ENCODE measurements around the gene SAAL1.

Gene SAAL1

GRCh38 chr11:18115360-18116127 lies 9.7 kb upstream of the SAAL1 start:
- H3K36me3 ChIP-seq (ENCODE audit: low read length), result no peaks in the 10 kb centered on the region
- H3K79me2 ChIP-seq (ENCODE audit: insufficient read depth, low read length), result no peaks in the 10 kb centered on the region
- H3K9me2 ChIP-seq (replicated peaks; ENCODE audit: insufficient read depth, low read length), result no peaks in the 10 kb centered on the region
- no peak overlapping the region for H3K9ac ChIP-seq (ENCODE audit: low read length)
- no peak overlapping the region for H3K27ac ChIP-seq (ENCODE audit: low read depth, low read length)
- H2AFZ ChIP-seq (ENCODE audit: low read depth, low read length, severe bottlenecking), result no peak overlapping the region
- no peaks in the 10 kb centered on the region for H4K20me1 ChIP-seq (ENCODE audit: low read depth, low read length)
- no peaks in the 10 kb centered on the region for H3K9me3 ChIP-seq (ENCODE audit: insufficient read depth, low read length)
- no peak overlapping the region for H3K4me2 ChIP-seq (ENCODE audit: low read depth, low read length, poor library complexity, severe bottlenecking)
- no peaks in the 10 kb centered on the region for H3F3A ChIP-seq (ENCODE audit: insufficient read depth)
- no peaks in the 10 kb centered on the region for H3K27me3 ChIP-seq (ENCODE audit: low read length)
- H3K4me3 ChIP-seq (ENCODE audit: insufficient read depth, low read length, poor library complexity, severe bottlenecking), result no peak overlapping the region
- TF ChIP-seq EZH2phosphoT487 (conservative IDR thresholded peaks at IDR 0.05; ENCODE audit: low read length) (no peak), CTCF (IDR thresholded peaks at IDR 0.05; ENCODE audit: insufficient read depth, low read length, poor library complexity, severe bottlenecking) (peak; percentile 91)

GRCh38 chr11:18111005-18111404 lies 5.1 kb upstream of the SAAL1 start:
- no peak for TF ChIP-seq CTCF (IDR thresholded peaks at IDR 0.05; ENCODE audit: insufficient read depth, low read length, poor library complexity, severe bottlenecking)
- no peak for TF ChIP-seq EZH2phosphoT487 (conservative IDR thresholded peaks at IDR 0.05; ENCODE audit: low read length)
- H3K4me3 ChIP-seq (ENCODE audit: insufficient read depth, low read length, poor library complexity, severe bottlenecking), result no peak overlapping the region
- no peaks in the 10 kb centered on the region for H3K9me2 ChIP-seq (replicated peaks; ENCODE audit: insufficient read depth, low read length)
- H4K20me1 ChIP-seq (ENCODE audit: low read depth, low read length), result no peaks in the 10 kb centered on the region
- no peak overlapping the region for H3K27ac ChIP-seq (ENCODE audit: low read depth, low read length)
- no peak overlapping the region for H2AFZ ChIP-seq (ENCODE audit: low read depth, low read length, severe bottlenecking)
- H3K9ac ChIP-seq (ENCODE audit: low read length), result no peak overlapping the region
- no peak overlapping the region for H3K4me2 ChIP-seq (ENCODE audit: low read depth, low read length, poor library complexity, severe bottlenecking)
- H3K79me2 ChIP-seq (ENCODE audit: insufficient read depth, low read length), result no peaks in the 10 kb centered on the region
- H3F3A ChIP-seq (ENCODE audit: insufficient read depth), result no peaks in the 10 kb centered on the region
- no peaks in the 10 kb centered on the region for H3K36me3 ChIP-seq (ENCODE audit: low read length)
- no peaks in the 10 kb centered on the region for H3K9me3 ChIP-seq (ENCODE audit: insufficient read depth, low read length)
- H3K27me3 ChIP-seq (ENCODE audit: low read length), result no peaks in the 10 kb centered on the region

GRCh38 chr11:18108254-18108653 lies 2.4 kb upstream of the SAAL1 start:
- Histone ChIP-seq H3K4me3 (ENCODE audit: insufficient read depth, low read length, poor library complexity, severe bottlenecking) (no peak overlapping the region), H3K27ac (ENCODE audit: low read depth, low read length) (no peak overlapping the region), H3K9ac (ENCODE audit: low read length) (no peak overlapping the region), H3F3A (ENCODE audit: insufficient read depth) (peaks cover 5% of the 10 kb centered on the region; the same call in 1 of the 2 replicates), H3K79me2 (ENCODE audit: insufficient read depth, low read length) (peaks cover 26% of the 10 kb centered on the region), H3K36me3 (ENCODE audit: low read length) (peaks cover 4% of the 10 kb centered on the region; the same call in 1 of the 2 replicates), H3K9me2 (replicated peaks; ENCODE audit: insufficient read depth, low read length) (no peaks in the 10 kb centered on the region), H3K27me3 (ENCODE audit: low read length) (no peaks in the 10 kb centered on the region), H2AFZ (ENCODE audit: low read depth, low read length, severe bottlenecking) (no peak overlapping the region), H3K9me3 (ENCODE audit: insufficient read depth, low read length) (no peaks in the 10 kb centered on the region), H3K4me2 (ENCODE audit: low read depth, low read length, poor library complexity, severe bottlenecking) (no peak overlapping the region), H4K20me1 (ENCODE audit: low read depth, low read length) (no peaks in the 10 kb centered on the region)
- TF ChIP-seq EZH2phosphoT487 (conservative IDR thresholded peaks at IDR 0.05; ENCODE audit: low read length), result no peak
- no peak for TF ChIP-seq CTCF (IDR thresholded peaks at IDR 0.05; ENCODE audit: insufficient read depth, low read length, poor library complexity, severe bottlenecking)

All from SU-DHL-6 (cell line).